HG03442 (cell line): ENCODE measurements around the gene UBE2E1.

ENCODE experiments used
- ATAC-seq: cut with Tn5 transposase; IDR thresholded peaks from one replicate; pipeline ENCODE4 v1.9.1; 2021; ENCODE audit warnings: mild to moderate bottlenecking, moderate library complexity; ENCODE audit not compliant: unreplicated experiment

Gene UBE2E1

DNA sequence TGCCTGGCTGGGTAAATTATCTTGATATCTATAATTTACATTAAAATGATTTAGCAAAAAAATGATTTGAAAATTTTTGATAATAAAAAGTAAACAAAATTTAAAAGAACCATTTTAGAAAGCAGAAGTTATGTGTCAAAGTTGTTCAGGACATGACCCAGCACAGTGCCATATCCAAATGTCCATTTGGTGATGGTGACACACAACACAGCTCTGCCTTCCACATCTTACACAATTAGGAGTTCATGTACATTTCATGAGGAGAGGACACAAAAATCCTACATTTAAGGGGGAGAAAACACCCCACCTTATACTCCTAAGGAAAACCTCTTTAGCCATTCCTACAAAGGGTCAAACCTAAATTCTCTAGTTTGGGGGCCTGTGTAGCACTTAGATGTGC lies 10.7 kb upstream of the UBE2E1 start:
- ATAC-seq = no peak

DNA sequence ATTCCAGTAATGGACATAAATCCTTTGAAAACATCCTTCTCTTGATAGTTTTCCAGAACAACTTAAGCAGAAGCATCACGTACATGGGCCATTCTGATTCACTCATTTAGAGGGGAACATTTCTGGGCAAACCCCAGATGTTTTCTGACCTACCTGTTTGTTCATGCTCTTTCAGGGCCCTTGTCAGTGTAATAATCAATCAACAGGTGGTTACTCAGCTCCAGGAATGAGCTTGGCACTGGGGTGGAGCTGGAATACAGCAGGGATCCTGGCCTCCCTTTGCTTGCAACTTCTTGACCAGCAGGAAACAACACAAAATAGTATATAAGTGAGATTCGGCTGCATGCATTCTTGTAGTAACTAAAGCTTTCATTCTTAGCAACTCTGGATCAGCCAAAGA lies 9.2 kb upstream of the UBE2E1 start:
- no peak for ATAC-seq

DNA sequence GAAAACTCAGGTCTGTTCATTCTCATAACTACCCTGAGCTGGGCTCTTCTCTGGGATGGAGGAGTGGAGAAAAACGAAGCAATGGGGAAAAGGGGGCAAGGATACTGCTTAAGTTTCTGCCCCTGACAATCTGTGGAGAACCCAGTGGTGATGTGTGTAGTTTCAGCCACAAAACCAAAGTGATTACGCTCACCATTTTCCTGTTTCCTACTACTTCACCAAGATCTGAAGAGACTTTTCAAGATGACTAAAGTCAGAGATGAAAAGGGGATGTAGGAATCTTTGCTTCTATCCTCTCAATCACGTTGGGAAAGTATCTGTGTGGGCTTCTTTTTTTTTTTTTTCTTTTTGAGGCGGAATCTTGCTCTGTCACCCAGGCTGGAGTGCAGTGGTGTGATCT lies 8.3 kb upstream of the UBE2E1 start:
- ATAC-seq = peak; percentile 92

DNA sequence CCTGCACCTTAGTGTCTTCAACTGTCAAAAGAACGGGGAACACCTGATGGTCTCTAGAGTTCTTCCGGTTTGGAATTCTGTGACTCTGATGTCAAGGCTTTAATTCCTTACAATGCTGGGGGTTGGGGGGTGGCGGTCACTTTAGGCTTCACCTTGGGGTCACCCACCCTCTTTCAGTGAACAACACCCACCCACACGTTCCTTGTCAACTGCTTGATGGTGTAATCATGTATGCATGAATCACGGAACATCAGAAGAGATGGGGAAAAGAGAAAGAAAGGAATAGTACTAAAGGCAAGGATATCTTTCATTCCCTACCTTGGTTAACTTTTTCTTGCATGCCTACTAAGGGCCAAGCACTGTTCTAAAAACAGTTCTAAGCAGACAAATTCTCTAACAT lies 7.3 kb upstream of the UBE2E1 start:
- no peak for ATAC-seq

DNA sequence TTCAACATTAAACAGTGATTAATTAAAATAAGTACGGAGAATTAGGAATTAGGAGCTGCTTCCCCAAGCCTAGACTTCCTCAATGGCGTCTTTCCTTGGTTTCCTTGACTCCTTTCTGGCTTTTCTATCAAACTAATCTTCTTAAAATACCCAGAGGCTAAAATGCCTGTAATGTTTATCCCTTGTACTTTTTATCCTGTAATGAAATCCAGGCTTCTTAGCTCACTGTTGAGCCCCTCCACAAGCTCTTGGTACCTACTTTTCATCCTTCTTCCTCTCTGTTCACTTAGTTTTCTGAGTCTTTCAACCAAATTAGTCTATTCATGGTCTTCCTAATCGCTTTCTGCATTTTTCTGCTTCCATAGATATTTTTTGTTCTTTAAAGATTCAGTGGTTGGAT lies 6.9 kb upstream of the UBE2E1 start:
- no peak for ATAC-seq

DNA sequence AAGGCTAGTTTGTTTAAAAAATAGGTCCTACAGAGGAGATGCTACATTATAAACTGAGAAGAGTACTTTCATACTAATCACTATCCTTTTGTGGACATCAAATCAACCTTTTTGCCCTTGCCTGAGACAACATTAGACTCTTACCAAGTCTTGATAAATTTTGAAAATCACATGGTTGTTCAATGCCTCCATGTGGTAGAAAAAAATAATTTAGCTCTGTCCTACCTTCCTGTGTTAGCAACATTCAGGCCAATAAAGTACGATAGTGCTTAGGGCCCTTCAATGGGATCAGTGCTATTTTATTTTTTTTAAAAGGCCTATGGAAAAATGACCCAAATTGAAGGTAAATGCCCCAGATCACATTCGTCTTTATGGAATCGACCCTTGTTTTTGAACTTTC lies 5.0 kb upstream of the UBE2E1 start:
- ATAC-seq = peak; percentile 31

DNA sequence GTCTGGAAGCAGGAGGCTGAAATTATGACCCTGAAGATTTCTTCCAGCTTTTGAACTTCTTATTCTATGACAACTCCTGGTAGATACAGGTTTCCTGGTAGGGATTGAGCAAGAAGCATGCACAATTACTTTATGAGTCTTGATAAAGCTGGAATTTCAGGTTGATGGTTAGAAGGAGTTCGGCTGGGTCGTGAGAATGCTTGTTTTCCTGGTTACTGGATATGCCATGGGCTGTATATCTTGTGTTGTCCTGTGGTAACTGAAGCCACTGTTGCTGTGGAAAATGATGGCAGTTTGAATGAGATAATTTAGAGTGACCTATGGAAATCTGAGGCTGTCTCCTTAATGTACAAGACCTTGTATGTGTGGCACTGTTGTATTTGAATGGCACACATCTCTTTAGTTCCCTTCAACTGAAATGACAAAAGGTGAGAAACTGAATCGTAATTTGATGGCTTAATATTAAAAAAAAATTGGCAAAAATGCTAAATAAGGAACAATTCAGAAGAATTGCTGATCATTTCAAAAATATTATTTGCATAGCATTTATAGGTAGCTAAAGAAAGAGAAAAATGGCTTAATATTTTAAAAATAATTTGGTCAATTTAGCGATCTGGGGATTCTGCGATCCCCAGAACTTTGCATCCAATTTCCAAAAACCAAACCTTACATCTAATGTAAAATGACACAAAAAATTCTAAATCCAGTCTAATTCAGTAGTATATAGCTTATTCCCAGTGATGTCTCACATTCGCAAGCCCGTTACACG lies 1.1 kb upstream of the UBE2E1 start:
- no peak for ATAC-seq

DNA sequence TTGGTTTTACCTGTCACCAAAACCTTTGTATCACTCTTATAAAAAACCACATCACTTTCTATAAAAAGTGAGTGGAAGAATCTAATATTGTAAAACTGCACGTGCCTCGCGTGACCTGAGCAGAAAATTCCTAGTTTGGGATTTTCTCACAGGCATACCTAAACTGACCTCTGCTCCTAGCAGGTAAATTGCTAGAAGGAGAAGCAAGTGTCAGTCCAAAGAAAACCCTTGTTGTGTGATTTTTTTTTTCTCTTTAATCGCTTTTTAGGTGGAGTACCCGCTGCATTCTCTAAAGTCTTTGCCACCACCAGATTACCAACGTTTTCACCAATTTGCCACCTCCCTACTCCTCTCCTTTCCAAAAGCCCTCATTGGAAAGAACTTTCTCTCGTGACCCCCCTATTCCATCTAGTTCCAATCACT lies 534 bp upstream of the UBE2E1 start:
- ATAC-seq = no peak

DNA sequence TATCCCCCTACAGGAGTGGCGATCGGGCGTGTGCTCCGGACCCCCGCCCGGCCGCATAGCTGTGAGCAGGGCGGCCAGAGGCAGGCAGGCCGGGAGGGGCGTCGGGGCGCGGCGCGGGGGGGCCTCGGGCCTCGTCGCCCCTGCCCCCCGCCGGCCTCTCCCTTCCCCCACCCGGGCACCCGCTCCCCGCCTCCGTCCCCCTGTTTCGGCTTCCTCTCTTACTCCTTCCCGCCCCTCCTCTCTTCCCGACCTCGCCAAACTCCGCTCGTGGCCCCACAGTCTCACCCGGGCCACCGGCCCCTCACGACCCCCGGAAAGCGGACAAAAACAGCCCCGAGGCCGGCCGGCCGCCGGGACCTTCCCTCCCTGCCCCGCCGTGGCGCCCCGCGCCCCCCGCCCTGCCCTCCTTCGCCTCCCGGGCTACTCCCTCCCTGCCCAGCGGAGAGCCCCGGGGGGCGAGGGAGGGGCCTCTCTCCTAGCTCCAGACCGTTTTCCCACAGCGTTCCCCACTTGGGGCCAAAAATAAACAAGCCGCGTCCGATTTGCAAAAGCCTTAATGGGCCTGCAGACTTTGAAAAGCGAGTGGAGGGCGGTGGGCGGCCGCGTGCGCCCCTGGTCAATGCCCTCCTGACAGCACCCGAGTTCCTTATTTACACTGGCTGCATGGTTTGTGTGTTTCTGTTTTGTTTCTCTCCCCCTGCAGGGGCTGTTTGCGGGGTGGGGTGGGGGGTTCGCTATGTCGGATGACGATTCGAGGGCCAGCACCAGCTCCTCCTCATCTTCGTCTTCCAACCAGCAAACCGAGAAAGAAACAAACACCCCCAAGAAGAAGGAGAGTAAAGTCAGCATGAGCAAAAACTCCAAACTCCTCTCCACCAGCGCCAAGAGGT lies 1.0 kb downstream of the UBE2E1 start:
- peak; percentile 3 for ATAC-seq

DNA sequence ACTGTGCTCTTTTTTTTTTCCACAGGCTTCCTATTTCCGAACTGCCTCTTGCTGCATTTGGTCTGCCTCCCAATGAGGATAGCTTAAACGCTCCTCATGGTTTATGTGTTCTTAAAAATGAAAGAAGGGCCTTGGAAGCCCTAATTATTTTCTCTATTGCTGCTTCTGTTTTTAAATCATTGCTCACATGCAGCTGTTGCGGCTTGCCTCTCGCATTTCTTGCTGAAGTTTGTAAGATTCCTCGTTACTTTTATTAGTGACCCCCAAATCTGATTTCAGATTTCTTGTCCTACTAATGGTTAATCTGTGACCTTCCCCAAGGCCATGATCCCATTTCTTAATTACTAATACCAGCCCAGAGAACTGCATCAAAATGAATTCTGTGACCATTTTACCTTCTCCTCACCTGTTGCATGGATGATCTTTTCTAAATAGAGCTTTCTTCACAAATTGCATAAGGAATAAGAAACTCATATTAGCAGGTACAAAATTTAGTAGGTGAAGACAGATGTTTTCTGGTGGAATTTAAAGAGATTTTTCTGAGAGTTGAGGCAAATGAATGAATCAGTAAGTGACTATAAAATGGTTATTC lies 1.8 kb downstream of the UBE2E1 start:
- no peak for ATAC-seq

DNA sequence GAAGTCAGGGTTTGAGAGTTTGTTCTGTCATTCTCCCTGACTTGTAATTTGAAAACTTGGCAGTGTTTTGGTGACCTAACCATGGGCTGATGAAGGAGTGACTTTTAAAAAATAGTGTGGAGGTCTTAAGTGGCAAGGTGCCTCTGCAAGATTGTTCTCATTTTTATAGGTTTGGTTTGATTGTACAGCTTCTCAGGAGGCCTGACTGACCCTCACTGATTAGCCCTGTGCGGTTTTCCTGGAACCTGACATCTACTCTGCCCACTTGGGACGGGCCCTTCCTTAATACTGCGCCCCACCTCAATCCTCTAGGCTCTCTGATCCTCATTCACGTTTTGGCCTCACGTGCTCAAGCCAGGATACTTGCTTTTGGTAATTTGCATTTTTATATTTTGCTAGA lies 2.8 kb downstream of the UBE2E1 start:
- no peak for ATAC-seq

DNA sequence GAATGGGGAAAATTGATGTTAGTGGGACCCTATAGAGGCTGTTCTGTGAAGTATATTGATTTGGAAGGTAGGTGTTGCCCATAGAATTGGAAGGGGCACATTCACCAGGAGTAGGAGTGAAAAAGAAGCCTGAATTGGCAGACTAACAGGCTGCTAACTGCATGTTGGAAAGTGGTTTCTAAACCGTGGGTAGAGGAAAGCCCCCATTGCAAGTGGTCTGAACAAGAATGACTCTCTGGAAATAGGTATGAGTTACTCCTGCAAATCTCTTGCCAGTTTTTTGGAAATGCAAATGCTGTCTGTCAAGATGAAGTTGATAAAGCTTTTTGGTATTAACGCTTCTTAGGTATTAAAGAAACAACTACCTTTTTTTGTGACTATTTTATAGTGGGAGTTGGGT lies 3.5 kb downstream of the UBE2E1 start:
- ATAC-seq = no peak

DNA sequence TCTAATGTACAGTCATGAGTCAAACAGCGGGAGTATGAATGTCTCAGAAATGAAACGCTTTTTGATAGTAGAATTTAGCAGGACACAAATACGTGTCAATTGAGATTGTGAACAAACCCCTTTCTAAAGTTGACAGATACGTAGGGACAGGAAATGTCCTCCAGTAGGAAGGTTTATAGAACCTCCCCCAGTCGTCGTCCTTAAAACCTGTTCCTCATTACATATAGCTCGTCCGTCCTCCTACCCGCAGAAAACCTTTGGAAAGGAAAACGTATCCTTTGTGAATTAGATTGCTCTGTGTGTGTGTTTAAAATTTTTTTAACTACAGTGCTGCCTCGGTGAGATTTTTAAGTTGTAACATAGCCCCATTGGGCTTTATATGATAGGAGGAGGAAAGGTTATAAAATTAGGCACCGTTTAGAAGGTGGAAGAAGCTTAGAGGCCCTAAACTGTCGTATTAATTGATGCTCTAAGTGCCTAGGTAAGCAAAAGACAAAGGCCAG lies 4.1 kb downstream of the UBE2E1 start:
- no peak for ATAC-seq

DNA sequence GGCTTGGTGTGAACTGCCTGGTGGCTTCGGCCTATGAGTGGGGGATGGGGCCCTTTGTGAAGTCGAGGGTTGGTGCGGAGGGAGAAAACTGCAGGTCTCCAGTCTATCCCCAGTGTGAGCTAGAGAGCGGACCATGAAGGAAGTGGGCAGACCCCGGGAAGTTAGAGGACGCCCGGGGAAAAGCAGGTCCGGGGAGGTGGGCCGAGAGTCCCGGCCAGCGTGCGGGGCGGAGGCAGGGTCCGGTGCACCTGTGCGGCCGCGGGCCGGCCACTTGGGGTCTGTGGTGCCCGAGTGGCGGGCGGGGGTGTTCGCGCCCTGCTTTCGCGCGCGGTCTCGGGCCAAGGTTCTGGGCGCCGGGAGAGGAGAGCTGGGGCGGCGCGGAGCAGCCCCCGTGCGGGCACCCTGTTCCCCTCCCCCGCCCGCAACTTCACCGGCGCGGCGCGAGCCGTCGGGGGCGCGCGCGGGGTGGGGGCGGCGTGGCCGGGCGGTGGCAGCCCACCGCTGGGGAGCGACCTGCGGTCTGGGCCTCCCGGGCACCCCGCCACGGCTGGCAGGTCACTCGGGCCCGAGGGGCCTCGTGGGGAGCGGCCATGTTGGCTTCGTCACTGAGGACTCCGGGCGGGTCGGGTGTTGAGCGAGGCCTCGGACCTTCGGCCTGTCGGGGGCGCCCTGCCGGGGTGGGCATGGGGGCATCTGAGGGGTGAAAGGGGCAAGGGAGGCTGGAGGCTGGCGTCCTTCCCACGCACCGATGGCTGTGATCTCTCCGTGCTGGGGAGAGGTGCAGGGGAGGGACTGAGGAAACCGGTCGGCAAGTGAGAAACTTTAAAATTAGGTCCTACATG lies 4.8 kb downstream of the UBE2E1 start:
- peak; percentile 24 for ATAC-seq

DNA sequence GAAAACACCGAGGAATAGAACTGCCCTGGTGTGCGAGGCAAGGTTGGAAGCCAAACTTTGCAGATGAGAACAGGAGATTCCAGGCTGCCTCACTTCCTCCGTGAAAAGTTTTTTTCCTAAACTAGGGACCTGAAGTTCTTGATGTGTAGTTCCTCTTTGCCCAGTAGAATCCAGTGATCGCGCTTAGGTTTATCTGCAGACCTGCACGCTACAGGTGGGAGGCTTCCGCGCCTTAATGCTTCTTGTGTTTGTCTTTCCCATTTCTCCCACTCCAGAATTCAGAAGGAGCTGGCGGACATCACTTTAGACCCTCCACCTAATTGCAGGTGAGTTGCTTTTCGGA lies 5.4 kb downstream of the UBE2E1 start:
- no peak for ATAC-seq

DNA sequence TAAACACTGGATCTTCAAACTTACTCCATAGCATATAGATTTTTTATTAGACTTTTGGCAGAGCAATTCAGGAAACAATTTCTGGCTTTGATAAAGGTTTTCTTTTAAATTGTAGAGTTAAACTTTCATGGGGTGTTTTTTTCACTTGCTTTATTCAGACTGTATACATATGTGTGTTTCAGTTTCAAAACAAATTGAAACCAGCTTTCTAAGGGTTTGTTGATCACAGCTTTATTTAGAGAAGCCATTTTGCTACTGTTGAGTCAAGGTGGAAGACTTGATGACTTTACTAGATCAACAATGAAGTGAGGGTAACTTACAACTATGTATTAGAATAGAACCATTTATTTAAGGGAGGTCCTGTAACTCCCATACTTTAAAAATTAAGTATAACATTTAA lies 6.2 kb downstream of the UBE2E1 start:
- ATAC-seq = peak; percentile 54

DNA sequence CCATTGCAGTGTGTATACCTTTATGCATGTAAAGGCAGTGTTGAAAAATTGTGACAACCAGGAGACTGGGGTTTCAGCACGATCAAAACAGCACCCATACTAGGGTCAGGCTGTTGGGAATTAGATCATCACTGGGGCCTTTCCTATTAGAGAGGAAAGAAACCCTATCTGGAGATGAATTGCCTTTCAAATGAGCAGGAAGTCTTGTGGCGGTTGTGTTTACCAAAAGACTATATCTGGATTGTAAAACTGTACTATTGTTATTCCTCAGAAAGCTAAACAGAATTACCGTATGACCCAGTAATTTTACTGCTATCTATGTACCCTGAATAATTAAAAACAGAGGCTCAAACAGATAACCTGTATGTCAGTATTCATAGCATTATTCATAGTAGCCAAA lies 10.1 kb downstream of the UBE2E1 start:
- ATAC-seq = no peak

DNA sequence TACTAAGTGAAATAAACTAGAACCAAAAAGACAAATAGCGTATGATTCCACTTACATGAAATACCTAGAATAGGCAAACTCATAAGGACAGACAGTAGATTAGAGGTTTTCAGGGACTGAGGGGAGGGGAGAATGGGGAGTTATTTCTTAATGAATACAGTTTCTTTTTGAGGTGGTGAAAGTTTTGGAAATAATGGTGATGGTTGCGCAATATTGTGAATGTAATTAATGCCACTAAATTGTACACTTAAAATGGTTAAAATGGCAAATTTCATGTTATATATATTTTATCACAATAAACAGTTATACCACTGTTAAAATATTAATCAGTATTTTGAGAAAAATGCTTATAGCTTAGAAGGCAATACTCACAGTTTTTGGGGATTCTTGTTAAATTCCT lies 11.0 kb downstream of the UBE2E1 start:
- ATAC-seq = no peak

DNA sequence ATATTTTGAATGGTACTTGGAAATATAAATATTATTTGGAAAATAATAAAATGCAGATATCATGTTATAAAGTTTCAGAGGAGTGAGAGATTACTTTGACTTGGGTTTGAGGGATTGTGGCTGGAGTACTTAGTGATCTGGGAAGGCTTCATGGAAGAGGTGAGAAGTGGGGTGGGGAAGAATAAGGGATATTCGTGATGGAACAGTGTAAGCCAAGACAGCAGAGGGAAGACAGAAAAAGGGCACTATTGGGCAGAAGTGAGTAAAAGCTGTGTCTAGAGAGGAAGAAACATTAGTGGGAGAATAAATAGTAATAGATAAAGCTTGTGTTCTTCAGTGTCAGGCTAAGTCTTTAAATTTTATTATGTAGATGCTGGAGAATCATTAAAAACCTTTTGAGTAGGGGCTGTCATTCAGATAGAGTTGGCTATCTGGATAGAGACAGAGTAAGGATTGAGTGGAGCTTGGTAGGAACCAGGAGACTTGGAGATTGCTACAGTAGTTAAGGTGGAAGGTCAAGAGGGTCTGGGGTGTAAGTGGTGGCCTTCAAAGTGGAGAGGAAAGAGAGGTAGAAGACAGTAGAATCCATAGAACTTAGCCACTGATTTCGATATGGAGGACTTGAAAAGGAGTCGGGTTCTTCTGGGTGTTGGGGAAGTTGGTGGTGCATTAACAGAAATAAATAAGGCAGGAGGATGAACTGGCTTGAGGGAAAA lies 11.9 kb downstream of the UBE2E1 start:
- ATAC-seq = no peak
